ENCODE data around the gene SEPTIN10. TPM values are rescaled to one million over a fixed set of nuclear protein-coding genes. Genes with fewer than 3 reads are reported as not detected.

SEPTIN10 gene
- total and polyA plus RNA-seq, 4 donors: 30.2 to 117 (median 48.3) TPM

- H3K4me3 ChIP-seq: no peak overlapping the region
- DNase-seq (no peak), ATAC-seq (ENCODE audit: insufficient read depth, low FRiP score) (no peak)
- no peak overlapping the region for H3K27ac ChIP-seq (ENCODE audit: low read depth in 1 of 2, low read length in 1 of 2)
- 58 to 73% methylated on average over 5 of the region's 5 CpGs for WGBS, 2 donors
- TF ChIP-seq CTCF (IDR thresholded peaks at IDR 0.05; ENCODE audit: control extremely low read depth, extremely low read depth): no peak
- H3K27me3 ChIP-seq (ENCODE audit: control insufficient read depth in 3 of 3, insufficient read depth in 3 of 3, low read length in 2 of 3): no peaks in the 10 kb centered on the region
- H3K36me3 ChIP-seq (ENCODE audit: control insufficient read depth in 4 of 4, insufficient read depth in 4 of 4, low read length in 4 of 4): no peaks in the 10 kb centered on the region
- peaks cover 0 to 33% (median 6%) of the 10 kb centered on the region in 5 donors for H3K4me1 ChIP-seq (ENCODE audit: control insufficient read depth in 5 of 5, insufficient read depth in 5 of 5, low read length in 5 of 5)
- peaks cover 0 to 2% (median 0%) of the 10 kb centered on the region in 4 donors for H3K9me3 ChIP-seq (ENCODE audit: control insufficient read depth in 4 of 4, insufficient read depth in 3 of 4, low read length in 3 of 4)
- H3K9ac ChIP-seq (ENCODE audit: insufficient read depth in 1 of 2, low read length in 2 of 2): no peak overlapping the region
Measured at GRCh38 chr2:109616184-109616583, 2.4 kb upstream of the SEPTIN10 start.

GRCh38 chr2:109615637-109616144 lies 1.9 kb upstream of the SEPTIN10 start:
- H3K4me1 ChIP-seq (ENCODE audit: control insufficient read depth in 5 of 5, insufficient read depth in 5 of 5, low read length in 5 of 5): peaks cover 0 to 33% (median 6%) of the 10 kb centered on the region in 5 donors
- H3K36me3 ChIP-seq (ENCODE audit: control insufficient read depth in 4 of 4, insufficient read depth in 4 of 4, low read length in 4 of 4): no peaks in the 10 kb centered on the region
- TF ChIP-seq CTCF (IDR thresholded peaks at IDR 0.05; ENCODE audit: control extremely low read depth, extremely low read depth): no peak
- WGBS, 2 donors: 30 to 52% methylated on average over 24 of the region's 24 CpGs
- DNase-seq (peak in 1 of 3 donors; percentile 18), ATAC-seq (ENCODE audit: insufficient read depth, low FRiP score) (no peak)
- H3K27ac ChIP-seq (ENCODE audit: low read depth in 1 of 2, low read length in 1 of 2): peak overlapping the region in 1 of 2 donors; percentile 84
- peak overlapping the region; percentile 76 for H3K4me3 ChIP-seq
- no peaks in the 10 kb centered on the region for H3K27me3 ChIP-seq (ENCODE audit: control insufficient read depth in 3 of 3, insufficient read depth in 3 of 3, low read length in 2 of 3)
- peak overlapping the region in 1 of 2 donors; percentile 2 for H3K9ac ChIP-seq (ENCODE audit: insufficient read depth in 1 of 2, low read length in 2 of 2)
- H3K9me3 ChIP-seq (ENCODE audit: control insufficient read depth in 4 of 4, insufficient read depth in 3 of 4, low read length in 3 of 4): peaks cover 0 to 2% (median 0%) of the 10 kb centered on the region in 4 donors

GRCh38 chr2:109614715-109615636 lies 1.2 kb upstream of the SEPTIN10 start:
- TF ChIP-seq CTCF (IDR thresholded peaks at IDR 0.05; ENCODE audit: control extremely low read depth, extremely low read depth): no peak
- Histone ChIP-seq H3K9me3 (ENCODE audit: control insufficient read depth in 4 of 4, insufficient read depth in 3 of 4, low read length in 3 of 4) (peaks cover 0 to 2% (median 0%) of the 10 kb centered on the region in 4 donors), H3K9ac (ENCODE audit: insufficient read depth in 1 of 2, low read length in 2 of 2) (no peak overlapping the region), H3K4me3 (peak overlapping the region; percentile 76), H3K36me3 (ENCODE audit: control insufficient read depth in 4 of 4, insufficient read depth in 4 of 4, low read length in 4 of 4) (no peaks in the 10 kb centered on the region), H3K27me3 (ENCODE audit: control insufficient read depth in 3 of 3, insufficient read depth in 3 of 3, low read length in 2 of 3) (no peaks in the 10 kb centered on the region), H3K27ac (ENCODE audit: low read depth in 1 of 2, low read length in 1 of 2) (peak overlapping the region; percentile 84 to 100), H3K4me1 (ENCODE audit: control insufficient read depth in 5 of 5, insufficient read depth in 5 of 5, low read length in 5 of 5) (peaks cover 0 to 33% (median 6%) of the 10 kb centered on the region in 5 donors)
- DNase-seq: peak; percentile 38 to 43 (median 42)
- ATAC-seq (ENCODE audit: insufficient read depth, low FRiP score): no peak
- WGBS, 2 donors: 10% methylated on average over 57 to 90 of the region's 90 CpGs

All from lung (tissue), 12 donors.